Measurements from ENCODE around the gene TENT4B. TPM values are rescaled to one million over a fixed set of nuclear protein-coding genes. Genes with fewer than 3 reads are reported as not detected.

Gene TENT4B
- total RNA-seq, 1 experiment from 2014 or later, result 16.9 TPM

DNA sequence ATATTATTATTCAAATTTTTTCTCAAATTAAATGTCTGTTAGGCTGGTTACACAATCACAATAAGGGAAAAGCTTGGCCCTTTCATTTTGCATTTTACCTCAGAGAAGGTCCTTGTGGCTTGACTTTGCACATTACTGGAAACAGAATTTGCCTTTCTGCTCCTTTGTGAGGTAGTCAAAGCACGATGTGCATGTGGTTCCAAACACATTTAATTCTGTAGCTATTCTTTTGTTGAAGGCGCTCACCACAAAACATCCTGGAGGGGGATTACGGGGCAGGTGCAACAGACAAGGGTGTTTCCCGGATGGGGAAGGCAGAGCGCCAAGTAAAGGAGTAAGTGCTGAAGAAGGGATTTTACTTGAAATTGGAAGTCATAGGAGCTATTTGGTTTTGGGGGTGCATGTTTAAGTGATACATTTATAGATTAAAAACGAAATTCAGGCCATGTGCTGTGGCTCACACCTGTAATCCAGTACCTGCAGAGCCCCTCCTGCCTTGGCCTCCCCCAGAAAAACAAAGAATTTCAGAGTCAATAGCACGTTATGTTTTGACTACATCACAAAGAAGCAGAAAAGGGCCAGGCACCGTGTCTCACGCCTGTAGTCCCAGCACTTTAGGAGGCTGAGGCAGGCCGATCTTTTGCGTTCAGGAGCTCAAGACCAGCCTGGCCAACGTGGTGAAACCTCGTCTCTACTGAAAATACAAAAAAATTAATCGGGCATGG lies 31.2 kb upstream of the TENT4B start:
- BruUV-seq (replicated peaks), result no TSS peak
- POLR2A ChIA-PET, result no interaction called here
- Histone ChIP-seq H3K9me2 (ENCODE audit: insufficient read depth) (no peaks in the 10 kb centered on the region), H3K9me3 (ENCODE audit: control insufficient read depth in 1 of 2, insufficient read depth in 1 of 2, low read depth in 1 of 2, low read length in 2 of 2) (no peaks in the 10 kb centered on the region), H3K4me3 (replicated peaks in 1 of 2; ENCODE audit: low read depth in 1 of 2, low read length in 2 of 2) (no peak overlapping the region), H3K27ac (ENCODE audit: low read depth, low read length) (no peak overlapping the region), H3K36me3 (ENCODE audit: control insufficient read depth in 1 of 2, insufficient read depth in 2 of 2, low read length in 2 of 2) (no peaks in the 10 kb centered on the region), H3K4me2 (ENCODE audit: low read length) (no peak overlapping the region), H3K27me3 (ENCODE audit: insufficient read depth, low read length) (no peaks in the 10 kb centered on the region), H2AFZ (ENCODE audit: low read depth, low read length, poor library complexity, severe bottlenecking) (no peak overlapping the region), H3K9ac (ENCODE audit: low read length) (no peak overlapping the region), H4K20me1 (ENCODE audit: insufficient read depth) (no peaks in the 10 kb centered on the region), H3K79me2 (ENCODE audit: insufficient read depth, low read length) (no peaks in the 10 kb centered on the region), H3K4me1 (ENCODE audit: control insufficient read depth in 1 of 2, insufficient read depth in 2 of 2, low read length in 2 of 2) (no peaks in the 10 kb centered on the region)
- intact Hi-C loops (cut with micrococcal nuclease), result no loop called here
- CTCF ChIA-PET, result no interaction called here
- ATAC-seq, result no peak
- DNase-seq (ENCODE audit: low read depth, low spot score), result no peak
- RAD21 ChIA-PET (ENCODE audit: low non-redundant PET in 1 of 2, low total read pairs in 2 of 2, uncharacterized antibody in 2 of 2, unreplicated experiment in 2 of 2), result no interaction called here
- TF ChIP-seq TCF7L2 (IDR thresholded peaks at IDR 0.05; ENCODE audit: borderline replicate concordance, extremely low read depth, insufficient read depth, insufficient read length), result no peak
- no peak for TF ChIP-seq YY1 (IDR thresholded peaks at IDR 0.05; ENCODE audit: extremely low read depth, insufficient replicate concordance, low read depth, low read length)
- no peak for TF ChIP-seq ZFX (IDR thresholded peaks at IDR 0.05)
- TF ChIP-seq, protein P1, sequence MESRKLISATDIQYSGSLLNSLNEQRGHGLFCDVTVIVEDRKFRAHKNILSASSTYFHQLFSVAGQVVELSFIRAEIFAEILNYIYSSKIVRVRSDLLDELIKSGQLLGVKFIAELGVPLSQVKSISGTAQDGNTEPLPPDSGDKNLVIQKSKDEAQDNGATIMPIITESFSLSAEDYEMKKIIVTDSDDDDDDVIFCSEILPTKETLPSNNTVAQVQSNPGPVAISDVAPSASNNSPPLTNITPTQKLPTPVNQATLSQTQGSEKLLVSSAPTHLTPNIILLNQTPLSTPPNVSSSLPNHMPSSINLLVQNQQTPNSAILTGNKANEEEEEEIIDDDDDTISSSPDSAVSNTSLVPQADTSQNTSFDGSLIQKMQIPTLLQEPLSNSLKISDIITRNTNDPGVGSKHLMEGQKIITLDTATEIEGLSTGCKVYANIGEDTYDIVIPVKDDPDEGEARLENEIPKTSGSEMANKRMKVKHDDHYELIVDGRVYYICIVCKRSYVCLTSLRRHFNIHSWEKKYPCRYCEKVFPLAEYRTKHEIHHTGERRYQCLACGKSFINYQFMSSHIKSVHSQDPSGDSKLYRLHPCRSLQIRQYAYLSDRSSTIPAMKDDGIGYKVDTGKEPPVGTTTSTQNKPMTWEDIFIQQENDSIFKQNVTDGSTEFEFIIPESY (IDR thresholded peaks at IDR 0.05; ENCODE audit: extremely low read depth, insufficient replicate concordance, low read length), result no peak
- no peak for TF ChIP-seq EZH2 (IDR thresholded peaks at IDR 0.05)
- TF ChIP-seq, protein P2, sequence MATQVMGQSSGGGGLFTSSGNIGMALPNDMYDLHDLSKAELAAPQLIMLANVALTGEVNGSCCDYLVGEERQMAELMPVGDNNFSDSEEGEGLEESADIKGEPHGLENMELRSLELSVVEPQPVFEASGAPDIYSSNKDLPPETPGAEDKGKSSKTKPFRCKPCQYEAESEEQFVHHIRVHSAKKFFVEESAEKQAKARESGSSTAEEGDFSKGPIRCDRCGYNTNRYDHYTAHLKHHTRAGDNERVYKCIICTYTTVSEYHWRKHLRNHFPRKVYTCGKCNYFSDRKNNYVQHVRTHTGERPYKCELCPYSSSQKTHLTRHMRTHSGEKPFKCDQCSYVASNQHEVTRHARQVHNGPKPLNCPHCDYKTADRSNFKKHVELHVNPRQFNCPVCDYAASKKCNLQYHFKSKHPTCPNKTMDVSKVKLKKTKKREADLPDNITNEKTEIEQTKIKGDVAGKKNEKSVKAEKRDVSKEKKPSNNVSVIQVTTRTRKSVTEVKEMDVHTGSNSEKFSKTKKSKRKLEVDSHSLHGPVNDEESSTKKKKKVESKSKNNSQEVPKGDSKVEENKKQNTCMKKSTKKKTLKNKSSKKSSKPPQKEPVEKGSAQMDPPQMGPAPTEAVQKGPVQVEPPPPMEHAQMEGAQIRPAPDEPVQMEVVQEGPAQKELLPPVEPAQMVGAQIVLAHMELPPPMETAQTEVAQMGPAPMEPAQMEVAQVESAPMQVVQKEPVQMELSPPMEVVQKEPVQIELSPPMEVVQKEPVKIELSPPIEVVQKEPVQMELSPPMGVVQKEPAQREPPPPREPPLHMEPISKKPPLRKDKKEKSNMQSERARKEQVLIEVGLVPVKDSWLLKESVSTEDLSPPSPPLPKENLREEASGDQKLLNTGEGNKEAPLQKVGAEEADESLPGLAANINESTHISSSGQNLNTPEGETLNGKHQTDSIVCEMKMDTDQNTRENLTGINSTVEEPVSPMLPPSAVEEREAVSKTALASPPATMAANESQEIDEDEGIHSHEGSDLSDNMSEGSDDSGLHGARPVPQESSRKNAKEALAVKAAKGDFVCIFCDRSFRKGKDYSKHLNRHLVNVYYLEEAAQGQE (IDR thresholded peaks at IDR 0.05; ENCODE audit: low read depth), result no peak
- TF ChIP-seq, protein P3, sequence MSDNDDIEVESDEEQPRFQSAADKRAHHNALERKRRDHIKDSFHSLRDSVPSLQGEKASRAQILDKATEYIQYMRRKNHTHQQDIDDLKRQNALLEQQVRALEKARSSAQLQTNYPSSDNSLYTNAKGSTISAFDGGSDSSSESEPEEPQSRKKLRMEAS (IDR thresholded peaks at IDR 0.05), result no peak
- no peak for TF ChIP-seq CBX3 (IDR thresholded peaks at IDR 0.05; ENCODE audit: low read depth)
- TF ChIP-seq, protein P4, sequence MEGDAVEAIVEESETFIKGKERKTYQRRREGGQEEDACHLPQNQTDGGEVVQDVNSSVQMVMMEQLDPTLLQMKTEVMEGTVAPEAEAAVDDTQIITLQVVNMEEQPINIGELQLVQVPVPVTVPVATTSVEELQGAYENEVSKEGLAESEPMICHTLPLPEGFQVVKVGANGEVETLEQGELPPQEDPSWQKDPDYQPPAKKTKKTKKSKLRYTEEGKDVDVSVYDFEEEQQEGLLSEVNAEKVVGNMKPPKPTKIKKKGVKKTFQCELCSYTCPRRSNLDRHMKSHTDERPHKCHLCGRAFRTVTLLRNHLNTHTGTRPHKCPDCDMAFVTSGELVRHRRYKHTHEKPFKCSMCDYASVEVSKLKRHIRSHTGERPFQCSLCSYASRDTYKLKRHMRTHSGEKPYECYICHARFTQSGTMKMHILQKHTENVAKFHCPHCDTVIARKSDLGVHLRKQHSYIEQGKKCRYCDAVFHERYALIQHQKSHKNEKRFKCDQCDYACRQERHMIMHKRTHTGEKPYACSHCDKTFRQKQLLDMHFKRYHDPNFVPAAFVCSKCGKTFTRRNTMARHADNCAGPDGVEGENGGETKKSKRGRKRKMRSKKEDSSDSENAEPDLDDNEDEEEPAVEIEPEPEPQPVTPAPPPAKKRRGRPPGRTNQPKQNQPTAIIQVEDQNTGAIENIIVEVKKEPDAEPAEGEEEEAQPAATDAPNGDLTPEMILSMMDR (IDR thresholded peaks at IDR 0.05 in 2 of 3, conservative IDR thresholded peaks at IDR 0.05 in 1 of 3; ENCODE audit: borderline replicate concordance in 1 of 3, insufficient read depth in 1 of 3, low read depth in 2 of 3, low read length in 2 of 3), result no peak
- no peak for TF ChIP-seq ELF1 (IDR thresholded peaks at IDR 0.05; ENCODE audit: borderline replicate concordance, low read depth)
- no peak for TF ChIP-seq ZNF274 (IDR thresholded peaks at IDR 0.05; ENCODE audit: low read depth, low read length)
- no peak for TF ChIP-seq SRF (IDR thresholded peaks at IDR 0.05; ENCODE audit: low read depth)
- no peak for TF ChIP-seq POLR2AphosphoS5 (IDR thresholded peaks at IDR 0.05; ENCODE audit: low read depth, low read length)

All from HCT116 (cell line).